COLO668 (cell line): ENCODE measurements around the gene FAT4.
A peak's percentile ranks its signal among the peaks of the same experiment; 100 is the strongest.

ENCODE experiments used
- DNase-seq: peaks from one replicate; lab custom pipeline; 2025; ENCODE audit not compliant: unreplicated experiment; lab: John Stamatoyannopoulos, UW

Gene FAT4

GRCh38 chr4:125316401-125316790 lies 1.6 kb downstream of the FAT4 start:
- DNase-seq, result peak; percentile 69

DNA sequence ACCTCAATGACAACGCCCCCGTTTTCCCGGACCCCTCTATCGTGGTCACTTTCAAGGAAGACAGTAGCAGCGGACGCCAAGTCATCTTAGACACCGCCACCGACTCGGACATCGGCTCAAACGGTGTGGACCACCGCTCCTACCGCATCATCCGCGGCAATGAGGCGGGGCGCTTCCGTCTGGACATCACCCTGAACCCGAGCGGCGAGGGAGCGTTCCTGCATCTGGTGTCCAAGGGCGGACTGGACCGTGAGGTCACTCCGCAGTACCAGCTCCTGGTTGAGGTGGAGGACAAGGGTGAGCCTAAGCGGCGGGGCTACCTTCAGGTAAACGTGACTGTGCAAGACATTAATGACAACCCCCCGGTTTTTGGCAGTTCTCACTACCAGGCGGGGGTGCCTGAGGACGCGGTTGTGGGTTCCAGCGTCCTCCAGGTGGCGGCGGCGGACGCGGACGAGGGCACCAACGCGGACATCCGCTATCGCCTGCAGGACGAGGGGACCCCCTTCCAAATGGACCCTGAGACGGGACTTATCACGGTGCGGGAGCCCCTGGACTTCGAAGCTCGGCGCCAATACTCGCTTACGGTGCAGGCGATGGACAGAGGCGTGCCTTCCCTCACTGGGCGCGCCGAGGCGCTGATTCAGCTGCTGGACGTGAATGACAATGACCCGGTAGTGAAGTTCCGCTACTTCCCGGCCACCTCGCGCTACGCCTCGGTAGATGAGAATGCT lies 2.2 kb downstream of the FAT4 start:
- peak; percentile 26 for DNase-seq

GRCh38 chr4:125317525-125317877 lies 2.7 kb downstream of the FAT4 start:
- peak; percentile 24 for DNase-seq

DNA sequence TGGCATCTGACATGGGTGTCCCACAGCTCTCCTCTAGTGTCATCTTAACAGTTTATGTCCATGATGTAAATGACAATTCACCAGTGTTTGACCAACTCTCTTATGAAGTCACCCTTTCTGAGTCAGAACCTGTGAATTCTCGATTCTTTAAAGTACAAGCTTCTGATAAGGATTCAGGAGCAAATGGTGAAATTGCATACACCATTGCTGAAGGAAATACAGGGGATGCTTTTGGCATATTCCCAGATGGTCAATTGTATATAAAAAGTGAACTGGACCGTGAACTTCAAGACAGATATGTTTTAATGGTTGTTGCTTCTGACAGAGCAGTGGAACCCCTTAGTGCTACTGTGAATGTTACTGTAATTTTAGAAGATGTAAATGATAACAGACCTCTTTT lies 4.6 kb downstream of the FAT4 start:
- no peak for DNase-seq

GRCh38 chr4:125321709-125322365 lies 7.1 kb downstream of the FAT4 start:
- DNase-seq, result no peak

- no peak for DNase-seq
These were observed 7.6 kb downstream of the FAT4 start for GRCh38 chr4:125322366-125322730.

- no peak for DNase-seq
These were observed 8.9 kb downstream of the FAT4 start for GRCh38 chr4:125323654-125324053.

DNA sequence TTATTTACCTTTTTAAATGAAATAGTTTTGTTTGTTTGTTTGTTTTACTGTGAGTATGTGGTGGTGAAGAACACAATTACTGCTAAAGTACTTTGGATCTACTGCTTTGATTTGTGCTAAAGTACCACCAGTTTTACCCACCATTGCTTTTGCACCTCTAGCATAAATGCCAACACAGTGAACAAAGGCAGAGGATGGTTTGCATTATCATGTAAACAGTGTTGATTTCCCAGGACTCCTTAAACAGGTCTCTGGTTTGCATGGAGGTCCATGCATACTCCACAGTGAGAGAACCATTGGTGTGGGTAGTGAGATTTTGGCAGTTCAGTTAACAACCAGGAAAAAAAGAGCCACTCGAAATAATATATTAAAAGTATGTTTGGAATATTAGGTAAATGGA lies 11.0 kb downstream of the FAT4 start:
- no peak for DNase-seq

GRCh38 chr4:125331116-125331515 lies 16.4 kb downstream of the FAT4 start:
- no peak for DNase-seq

- no peak for DNase-seq
These were observed 20.2 kb downstream of the FAT4 start for GRCh38 chr4:125334926-125335325.

GRCh38 chr4:125338814-125339213 lies 24.1 kb downstream of the FAT4 start:
- no peak for DNase-seq

GRCh38 chr4:125344198-125344597 lies 29.4 kb downstream of the FAT4 start:
- no peak for DNase-seq

GRCh38 chr4:125346616-125347015 lies 31.9 kb downstream of the FAT4 start:
- no peak for DNase-seq

DNA sequence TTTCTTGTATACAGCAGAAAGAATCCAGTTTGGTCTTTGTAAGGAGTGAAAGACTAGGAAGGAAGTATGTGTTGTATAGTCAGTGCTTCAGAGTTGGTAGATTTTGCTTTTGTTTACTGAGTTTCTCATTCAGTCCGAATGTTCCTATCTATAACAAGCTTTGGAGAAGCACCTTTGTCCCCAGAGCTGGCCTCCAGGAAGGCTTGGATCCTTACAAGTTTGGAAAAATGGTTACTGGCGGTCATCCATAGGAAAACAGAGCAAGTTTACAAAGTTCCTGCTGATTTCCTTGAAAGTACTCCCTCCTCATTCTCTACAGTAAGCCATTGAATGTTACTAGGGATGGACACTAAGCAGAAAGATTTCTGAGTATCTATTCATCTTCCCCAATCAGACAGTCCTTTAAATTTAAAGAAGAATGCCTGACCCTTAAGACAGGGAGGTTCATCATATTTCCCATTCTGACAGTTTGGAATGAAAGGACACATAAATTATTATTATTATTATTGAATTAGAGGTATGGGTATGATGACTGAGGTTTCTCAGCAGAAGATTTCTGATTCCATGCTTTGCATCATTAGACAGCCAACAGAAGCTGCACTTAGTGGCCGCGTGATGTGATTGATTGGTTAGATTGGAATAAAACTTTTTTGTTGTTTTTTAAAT lies 35.8 kb downstream of the FAT4 start:
- no peak for DNase-seq

GRCh38 chr4:125352521-125352920 lies 37.8 kb downstream of the FAT4 start:
- DNase-seq, result no peak

- no peak for DNase-seq
These were observed 38.4 kb downstream of the FAT4 start for GRCh38 chr4:125353131-125353530.

GRCh38 chr4:125355791-125356190 lies 41.0 kb downstream of the FAT4 start:
- no peak for DNase-seq

DNA sequence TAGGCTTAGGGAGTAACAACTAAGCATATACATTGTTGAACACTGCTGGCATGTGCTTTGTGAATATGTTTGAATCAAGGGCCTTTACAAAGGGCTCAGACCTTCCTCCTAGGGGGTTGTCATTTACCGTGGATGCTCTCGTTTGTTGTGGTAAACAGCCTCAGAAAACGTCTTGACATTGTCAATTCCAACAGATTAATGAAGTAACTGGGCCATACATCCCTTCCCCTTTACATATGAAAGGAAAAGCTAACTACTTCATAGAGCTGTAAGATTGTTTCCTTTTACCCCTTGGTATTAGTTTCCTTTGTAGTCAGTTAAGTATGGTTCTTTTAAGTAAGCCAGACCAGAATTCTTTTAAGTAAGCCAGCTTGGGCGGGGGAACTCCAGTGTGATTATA lies 42.9 kb downstream of the FAT4 start:
- DNase-seq, result no peak

DNA sequence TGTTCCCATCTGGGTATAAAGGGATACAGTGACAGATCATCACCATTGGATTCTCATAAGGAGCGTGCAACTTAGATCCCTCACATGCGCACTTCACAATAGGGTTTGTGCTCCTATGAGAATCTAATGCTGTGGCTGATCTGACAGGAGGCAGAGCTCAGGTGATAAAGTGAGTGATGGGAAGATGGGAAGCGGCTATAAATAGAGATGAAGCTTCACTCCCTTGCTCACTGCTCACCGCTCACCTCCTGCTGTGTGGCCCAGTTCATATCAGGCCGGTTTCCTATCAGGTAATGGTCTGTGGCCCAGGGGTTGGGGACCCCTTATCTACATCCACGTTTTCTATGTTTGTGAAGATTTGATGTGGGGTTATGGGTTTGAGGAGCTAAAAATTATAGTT lies 43.7 kb downstream of the FAT4 start:
- no peak for DNase-seq

DNA sequence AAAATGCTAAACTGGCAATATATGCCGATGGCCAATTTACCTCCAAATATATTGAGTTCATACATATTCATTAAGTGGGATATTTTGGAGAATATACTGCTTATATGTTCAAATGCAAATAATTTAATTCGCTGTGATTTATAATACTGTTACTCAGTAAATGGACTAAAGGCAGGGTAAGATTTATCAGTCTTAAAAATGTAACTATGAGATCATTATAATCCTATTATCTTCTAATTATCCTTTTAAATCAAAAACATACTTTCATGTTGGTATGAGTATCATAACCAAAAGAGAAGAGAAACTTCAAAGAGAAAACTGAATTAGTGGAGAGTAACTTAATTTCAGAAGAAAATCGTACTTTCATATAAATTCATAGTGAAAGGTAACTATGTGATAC lies 44.6 kb downstream of the FAT4 start:
- no peak for DNase-seq

- DNase-seq, result no peak
These were observed 45.3 kb downstream of the FAT4 start for GRCh38 chr4:125359960-125360634.

DNA sequence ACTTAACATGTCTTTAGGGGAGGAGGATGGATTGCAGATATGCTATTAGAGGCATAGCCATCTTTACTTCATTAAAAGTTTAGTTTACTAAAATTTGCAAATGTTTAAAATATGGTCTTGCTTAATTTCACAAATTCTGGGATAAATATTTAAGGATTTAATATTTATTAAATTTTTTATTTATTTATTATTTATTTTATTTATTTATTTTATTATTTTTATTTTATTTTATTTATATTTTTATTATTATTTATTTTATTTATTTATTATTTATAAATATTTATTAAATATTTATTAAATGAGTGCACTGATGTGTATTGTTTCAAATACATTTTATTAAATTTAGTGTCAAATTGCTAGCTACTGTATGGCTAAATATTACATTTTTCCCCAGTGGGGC lies 46.0 kb downstream of the FAT4 start:
- DNase-seq, result no peak
